ENCODE results near the gene SRPK2. TPM values are rescaled to one million over a fixed set of nuclear protein-coding genes. Genes with fewer than 3 reads are reported as not detected.
"Not testable (repeated sequence)": the region's sequence is repeated elsewhere in the genome, so short reads cannot be mapped to it uniquely, and the experiment has no call there.

Gene SRPK2
- polyA plus RNA-seq (ENCODE audit: insufficient read depth in 1 of 5, insufficient read length in 5 of 5, low replicate concordance in 1 of 5), result 10 to 100 TPM; 40.3 to 60.8 (median 58.0) TPM
- long read RNA-seq, donor 1, partial matches to known transcripts, result 29 of 34 reads
- long read RNA-seq, donor 1, other reads (novel, unspliced or antisense), result 0 of 34 reads
- long read RNA-seq, donor 2, partial matches to known transcripts, result 0 of 3 reads
- long read RNA-seq, donor 2, other reads (novel, unspliced or antisense), result 0 of 3 reads
- long read RNA-seq, donor 3, partial matches to known transcripts, result 8 of 10 reads
- long read RNA-seq, donor 3, other reads (novel, unspliced or antisense), result 0 of 10 reads
- long read RNA-seq, donor 4, partial matches to known transcripts, result 12 of 15 reads
- long read RNA-seq, donor 4, other reads (novel, unspliced or antisense), result 0 of 15 reads
- long read RNA-seq, donor 5, partial matches to known transcripts, result 34 of 37 reads
- long read RNA-seq, donor 5, other reads (novel, unspliced or antisense), result 0 of 37 reads
- long read RNA-seq, donor 6, partial matches to known transcripts, result 25 of 27 reads
- long read RNA-seq, donor 6, other reads (novel, unspliced or antisense), result 0 of 27 reads
- long read RNA-seq, donor 7, partial matches to known transcripts, result 39 of 42 reads
- long read RNA-seq, donor 7, other reads (novel, unspliced or antisense), result 0 of 42 reads
- long read RNA-seq, donor 8, partial matches to known transcripts, result 5 of 6 reads
- long read RNA-seq, donor 8, other reads (novel, unspliced or antisense), result 0 of 6 reads

DNA sequence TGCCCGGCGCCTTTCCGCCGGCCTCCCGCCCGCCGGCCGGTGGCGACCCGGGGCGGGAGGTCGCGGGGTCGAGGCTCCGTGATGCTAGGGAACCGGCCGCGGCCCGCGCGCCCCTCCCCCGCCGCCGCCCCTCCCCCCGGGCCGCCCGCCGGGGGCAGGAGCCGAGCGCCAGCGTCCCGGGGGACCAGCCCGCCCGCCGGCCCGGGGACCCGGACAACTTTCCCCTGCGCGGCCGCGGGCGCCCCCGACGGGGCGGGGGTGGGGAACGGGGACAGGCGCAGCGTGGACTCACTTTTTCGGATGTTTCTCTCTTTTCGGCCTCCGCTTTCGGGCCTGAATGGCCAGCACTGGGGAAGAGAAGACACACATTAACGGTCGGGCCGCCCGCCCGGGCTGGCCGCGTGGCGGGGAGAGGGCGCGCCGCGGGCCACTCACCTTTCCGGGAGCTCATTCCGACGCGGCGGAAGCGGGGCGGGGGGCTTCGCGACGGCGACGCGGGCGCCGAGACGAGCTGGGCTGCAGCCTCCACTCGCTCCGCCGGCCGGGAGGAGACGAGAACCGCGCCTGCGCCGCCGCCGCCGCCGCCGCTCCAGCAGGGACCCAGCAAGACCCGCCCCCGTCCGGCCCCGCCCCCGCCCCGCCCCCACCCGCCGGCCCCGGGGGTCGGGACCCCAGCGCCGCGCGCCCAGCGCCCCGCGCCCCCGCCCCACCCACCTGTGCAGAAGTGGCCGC lies at the start of gene SRPK2:
SRPK2 (minus strand) TSS at position 566 of the 732 bp plus-strand sequence.
- peak; percentile 60 to 62 for DNase-seq

DNA sequence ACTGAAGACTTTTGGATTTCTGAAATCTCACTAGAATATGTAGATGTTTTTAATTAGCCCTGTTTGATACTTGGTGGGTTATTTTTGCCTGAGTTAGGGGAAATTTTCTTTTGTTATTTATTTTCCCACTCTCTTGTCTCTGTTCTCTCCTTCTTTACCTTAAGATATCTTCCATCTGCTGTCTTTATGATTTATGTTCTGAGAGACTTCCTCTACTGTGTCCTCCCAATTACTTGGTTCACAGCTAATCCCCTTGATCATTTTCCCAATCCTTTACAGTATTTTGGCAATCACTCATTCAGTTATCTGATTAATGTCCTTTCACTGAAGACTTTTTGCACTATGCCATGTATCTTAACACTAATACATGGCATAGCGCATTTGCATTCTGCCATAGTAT lies 49.5 kb upstream of the SRPK2 start:
- DNase-seq, result no peak

DNA sequence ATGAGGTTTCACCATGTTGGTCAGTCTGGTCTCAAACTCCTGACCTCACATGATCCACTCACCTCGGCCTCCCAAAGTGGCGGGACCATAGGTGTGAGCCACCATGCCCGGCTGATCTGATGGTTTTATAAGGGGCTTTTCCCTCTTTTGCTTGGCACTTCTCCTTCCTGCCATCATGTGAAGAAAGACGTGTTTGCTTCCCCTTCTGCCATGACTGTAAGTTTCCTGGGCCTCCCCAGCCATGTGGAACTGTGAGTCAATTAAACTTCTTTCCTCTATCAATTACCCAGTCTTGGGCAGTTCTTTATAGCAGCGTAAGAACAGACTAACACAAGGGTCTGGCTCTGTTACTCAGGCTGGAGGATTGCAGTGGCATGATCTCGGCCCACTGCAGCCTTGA lies 48.6 kb upstream of the SRPK2 start:
- DNase-seq, result not testable (repeated sequence)

DNA sequence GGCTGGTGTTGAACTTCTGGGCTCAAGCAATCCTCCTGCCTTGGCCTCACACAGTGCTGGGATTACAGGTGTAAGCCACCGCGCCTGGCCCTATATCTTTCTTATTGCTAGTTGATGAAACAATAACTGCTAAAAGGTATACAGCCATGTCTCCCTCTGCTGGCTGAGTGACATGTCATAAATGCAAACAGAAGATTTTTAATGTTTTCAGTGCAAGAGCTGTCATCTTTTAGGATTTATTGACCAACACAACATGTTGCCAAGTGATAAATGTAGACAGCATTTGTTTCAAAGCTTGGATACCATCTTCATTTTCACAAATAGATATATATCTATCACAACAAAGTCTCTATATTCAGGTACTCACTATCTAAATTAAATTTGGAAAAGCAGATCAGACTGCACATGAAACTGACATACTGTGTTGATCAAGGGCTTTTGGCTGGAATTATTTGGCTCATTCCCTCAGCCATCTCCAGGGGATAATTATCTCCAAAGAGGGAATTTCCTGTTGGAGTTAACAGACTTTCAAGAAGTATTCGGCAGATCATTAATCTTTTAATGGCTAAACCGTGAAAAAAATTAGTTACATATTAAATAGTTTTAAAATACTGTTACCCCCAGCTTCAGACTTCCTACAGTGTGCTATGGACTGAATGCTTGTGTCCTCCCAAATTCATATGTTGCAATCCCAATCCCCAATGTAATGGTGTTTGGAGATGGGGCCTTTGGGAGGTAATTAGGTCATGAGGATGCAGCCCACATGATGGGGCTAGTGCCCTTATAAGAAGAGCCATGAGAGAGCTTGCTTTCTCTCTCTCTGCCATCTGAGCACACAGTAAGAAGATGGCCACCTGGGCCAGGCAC lies 41.3 kb upstream of the SRPK2 start:
- DNase-seq, result peak; percentile 38 to 59

DNA sequence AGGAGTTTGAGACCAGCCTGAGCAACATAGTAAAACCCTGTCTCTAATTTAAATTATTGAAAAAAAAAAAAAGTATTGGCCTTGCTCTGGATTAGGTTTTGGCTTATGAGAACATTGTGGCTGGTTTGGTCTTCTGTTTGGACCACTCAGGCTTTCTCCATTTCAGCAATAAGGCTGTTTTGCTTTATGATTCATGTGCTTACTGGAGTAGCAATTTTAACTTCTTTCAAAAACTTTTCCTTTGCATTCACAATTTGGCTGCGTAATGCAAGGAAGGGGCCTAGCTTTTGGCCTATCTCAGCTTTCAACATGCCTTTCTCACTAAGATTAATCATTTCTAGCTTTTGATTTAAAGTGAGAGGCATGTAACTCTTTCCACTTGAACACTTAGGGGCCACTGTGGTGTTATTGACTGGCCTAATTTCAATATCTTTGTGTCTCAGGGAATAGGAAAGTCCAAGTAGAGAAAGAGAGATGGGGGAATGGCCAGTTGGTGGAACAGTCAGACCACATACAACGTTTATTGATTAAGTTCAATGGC lies 38.0 kb upstream of the SRPK2 start:
- no peak for DNase-seq

DNA sequence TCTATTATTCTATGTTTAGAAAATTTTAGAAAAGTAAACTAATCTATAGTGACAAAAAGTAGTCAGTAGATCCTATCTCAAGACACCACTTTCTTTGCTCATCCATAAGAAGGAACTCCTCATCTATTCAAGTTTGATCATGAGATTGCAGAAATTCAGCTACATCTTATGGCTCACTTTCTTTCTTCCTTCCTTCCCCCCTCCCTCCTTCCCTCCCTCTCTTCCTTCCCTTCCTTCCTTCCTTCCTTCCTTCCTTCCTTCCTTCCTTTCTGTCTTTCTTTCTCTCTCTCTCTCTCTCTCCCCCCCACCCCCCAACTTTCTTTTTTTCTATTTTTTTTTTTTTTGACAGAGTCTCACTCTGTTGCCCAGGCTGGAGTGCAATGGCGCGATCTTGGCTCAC lies 35.3 kb upstream of the SRPK2 start:
- DNase-seq, result no peak

DNA sequence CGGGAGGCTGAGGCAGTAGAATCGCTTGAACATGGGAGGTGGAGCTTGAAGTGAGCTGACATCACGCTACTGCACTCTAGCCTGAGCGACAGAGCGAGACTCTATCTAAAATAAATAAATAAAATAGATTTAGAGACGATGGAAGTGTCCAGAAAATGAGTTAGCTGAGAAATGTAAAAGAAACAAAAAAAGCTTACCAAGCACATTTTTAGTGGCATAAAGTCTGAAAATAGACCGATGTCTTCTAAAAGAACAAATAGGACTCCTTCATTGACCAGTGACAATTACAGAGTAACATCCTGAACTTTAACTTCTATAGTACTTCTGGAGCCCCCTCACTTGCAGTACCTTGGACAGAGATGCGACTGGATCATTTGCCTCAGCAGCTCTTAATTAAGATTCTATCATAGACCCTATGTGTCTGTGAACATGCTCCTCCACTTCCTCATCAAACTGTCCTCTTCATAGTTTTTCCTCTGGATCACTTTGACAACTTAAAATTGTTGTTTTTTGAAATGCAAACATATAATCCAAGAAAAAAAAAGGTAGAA lies 25.2 kb upstream of the SRPK2 start:
- DNase-seq, result no peak

DNA sequence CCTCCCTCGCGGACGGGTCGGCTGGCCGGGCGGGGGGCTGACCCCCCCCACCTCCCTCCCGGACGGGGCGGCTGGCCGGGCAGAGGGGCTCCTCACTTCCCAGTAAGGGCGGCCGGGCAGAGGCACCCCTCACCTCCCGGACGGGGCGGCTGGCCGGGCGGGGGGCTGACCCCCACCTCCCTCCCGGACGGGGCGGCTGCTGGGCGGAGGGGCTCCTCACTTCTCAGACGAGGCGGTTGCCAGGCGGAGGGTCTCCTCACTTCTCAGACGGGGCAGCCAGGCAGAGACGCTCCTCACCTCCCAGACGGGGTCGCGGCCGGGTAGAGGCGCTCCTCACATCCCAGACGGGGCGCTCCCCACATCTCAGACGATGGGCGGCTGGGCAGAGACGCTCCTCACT lies 22.1 kb upstream of the SRPK2 start:
- not testable (repeated sequence) for DNase-seq

DNA sequence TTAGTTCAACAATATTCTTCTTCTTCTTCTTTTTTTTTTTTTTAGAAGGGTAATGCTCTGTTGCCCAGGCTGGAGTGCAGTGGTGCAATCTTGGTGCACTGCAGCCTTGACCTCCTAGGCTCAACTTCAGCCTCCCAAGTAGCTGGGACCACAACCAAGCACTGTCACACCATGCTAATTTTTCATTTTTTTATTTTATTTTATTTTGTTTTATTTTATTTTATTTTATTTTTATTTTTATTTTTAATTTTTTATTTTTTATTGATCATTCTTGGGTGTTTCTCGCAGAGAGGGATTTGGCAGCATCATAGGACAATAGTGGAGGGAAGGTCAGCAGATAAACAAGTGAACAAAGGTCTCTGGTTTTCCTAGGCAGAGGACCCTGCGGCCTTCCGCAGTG lies 21.1 kb upstream of the SRPK2 start:
- not testable (repeated sequence) for DNase-seq

DNA sequence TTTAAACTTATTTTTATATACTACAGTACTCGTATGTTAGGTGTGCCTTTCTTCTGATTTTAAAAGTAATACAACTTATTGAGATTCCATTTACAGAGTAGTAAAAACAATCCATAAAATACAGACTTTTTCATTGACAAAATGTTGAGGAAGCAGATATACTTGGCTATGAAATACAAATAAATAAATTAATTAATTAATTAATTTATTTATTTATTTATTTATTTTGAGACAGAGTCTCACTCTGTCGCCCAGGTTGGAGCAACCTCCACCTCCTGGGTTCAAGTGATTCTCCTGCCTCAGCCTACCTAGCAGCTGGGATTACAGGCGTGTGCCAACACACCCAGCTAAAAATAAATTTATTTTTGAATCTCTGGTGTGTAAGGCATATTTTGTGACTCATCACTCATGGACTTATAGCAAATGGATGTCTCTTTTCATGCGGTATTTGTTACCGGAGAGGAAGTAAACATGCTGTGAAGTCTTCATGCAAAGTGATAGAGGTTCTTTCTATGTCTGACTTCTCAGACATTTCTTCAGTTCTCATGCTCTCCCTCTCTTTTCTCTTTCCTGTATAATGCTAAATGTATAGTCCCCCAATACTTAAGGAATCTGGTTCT lies 20.2 kb upstream of the SRPK2 start:
- no peak for DNase-seq

DNA sequence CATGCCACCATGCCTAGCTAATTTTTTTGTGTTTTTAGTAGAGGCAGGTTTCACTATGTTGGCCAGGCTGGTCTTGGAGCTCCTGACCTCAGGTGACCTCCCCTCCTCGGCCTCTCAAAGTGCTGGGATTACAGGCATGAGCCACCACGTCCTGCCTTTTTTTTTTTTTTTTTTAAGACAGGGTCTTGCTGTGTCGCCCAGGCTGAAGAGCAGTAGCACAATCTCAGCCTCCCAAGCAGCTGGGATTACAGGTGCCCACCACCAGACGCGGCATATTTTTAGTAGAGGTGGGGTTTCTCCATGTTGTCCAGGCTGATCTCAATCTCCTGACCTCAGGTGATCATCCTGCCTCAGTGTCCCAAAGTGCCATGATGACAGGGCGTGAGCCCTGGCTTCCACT lies 14.4 kb upstream of the SRPK2 start:
- DNase-seq, result no peak

DNA sequence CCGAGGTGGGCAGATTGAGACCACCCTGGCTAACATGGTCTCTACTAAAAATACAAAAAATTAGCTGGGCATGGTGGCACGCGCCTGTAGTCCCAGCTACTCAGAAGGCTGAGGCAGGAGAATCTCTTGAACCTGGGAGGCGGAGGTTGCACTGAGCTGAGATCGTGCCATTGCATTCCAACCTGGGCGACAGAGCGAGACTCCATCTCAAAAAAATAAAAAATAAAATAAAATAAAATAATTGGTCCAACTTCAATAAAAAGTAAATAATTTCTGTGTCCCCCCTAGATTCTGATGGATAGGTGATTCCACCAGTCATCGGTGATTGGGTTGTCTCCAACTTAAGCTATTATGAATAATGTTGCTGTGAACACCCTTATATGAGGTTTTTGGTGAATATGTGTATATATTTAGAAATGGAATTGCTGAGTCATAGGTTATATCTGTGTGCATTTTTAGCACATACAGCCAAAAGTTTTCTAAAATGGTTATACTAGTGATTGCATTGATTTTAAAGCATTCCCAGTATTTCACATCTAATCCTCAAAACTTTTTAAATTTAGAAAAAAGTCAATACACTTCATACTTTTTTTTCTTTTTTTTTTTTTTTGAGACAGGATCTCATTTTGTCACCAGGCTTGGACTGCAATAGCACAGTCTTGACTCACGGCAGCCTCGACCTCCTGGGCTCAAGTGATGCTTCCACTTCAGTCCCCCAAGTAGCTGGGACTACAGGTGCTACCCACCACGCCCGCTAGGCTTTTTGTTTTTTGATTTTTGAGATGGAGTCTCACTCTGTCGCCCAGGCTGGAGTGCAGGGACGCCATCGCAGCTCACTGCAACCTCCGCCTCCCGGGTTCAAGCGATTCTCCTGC lies 13.7 kb upstream of the SRPK2 start:
- DNase-seq, result no peak

DNA sequence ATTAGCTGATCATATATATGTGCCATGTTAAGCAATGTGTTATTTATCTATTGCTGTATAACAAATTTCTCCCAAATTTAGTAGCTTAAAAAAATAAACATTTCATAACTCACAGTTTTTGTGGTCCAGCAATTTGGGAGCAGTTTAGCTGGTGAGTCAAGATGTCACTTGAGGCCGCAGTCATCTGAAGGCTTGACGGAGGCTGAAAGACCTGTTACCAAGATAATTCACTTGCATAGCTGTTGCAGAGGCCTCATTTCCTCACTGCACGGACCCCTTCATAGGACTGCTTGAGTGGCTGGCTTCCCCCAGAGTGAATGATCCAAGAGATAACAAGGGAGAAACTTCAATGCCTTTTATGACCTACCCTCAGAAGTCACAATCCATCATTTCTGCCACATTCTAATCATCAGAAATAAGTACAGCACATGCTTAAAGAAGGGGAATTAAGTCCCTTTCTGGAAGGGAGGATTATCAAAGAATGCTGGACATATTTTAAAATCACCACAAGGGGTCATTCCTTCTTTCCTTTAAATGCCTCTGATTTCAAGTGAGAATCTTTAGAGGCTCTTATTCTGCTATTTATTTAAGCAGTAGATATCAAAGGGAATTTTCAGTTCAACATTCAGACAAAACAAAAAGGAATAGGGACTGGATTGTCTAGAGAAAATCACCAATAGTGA lies 10.5 kb upstream of the SRPK2 start:
- peak in 1 of 2 donors; percentile 16 for DNase-seq

DNA sequence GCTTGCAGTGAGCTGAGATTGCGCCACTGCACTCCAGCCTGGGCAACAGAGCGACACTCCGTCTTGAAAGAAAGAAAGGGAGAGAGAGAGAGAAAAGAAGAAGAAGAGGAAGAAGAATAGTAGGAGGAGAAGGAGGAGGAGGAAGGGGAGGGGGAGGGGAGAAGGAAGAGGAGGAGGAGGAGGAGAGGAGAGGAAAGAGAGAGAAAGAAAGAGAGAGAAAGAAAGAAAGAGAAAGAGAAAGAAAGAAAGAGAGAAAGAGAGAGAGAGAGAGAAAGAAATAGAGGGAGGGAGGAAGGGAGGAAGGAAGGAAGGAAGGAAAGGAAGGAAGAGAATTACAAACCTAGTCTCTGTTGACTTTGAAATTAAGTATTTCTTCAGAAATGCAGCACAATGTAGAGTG lies 7.8 kb upstream of the SRPK2 start:
- no peak for DNase-seq

DNA sequence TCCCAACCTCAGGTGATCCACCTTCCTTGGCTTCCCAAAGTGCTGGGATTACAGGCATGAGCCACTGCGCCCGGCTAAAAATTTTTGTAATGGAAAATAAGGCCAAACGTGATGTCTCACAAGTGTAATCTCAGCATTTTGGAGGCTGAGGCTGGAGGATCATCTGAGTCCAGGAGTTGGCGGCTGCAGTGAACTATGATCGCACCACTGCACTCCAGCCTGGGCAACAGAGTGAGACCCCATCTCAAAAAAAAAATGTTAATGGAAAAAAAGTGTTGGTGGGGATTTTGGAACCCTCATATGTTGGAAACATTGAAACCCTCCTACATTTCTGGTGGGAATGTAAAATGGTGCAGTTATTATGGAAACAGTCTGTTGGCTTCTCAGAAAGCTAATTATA lies 2.7 kb upstream of the SRPK2 start:
- no peak for DNase-seq

DNA sequence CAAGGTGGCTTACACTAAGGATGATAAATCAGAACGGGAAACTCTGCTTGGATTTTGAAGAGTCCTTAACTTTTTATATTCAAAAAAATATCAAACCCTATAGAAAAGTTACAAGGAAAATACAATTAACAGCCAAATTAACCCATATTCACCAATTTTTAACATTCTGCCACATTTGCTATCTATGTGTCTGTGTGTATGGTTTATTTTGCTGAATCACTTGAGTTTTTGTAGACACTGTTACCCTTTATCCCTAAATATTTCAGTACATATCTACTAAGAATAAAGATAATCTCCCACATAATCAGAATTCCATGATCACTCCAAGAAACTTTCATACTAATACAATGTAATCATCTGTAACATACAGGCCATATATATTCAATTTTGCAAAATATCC lies 1.2 kb upstream of the SRPK2 start:
- no peak for DNase-seq

DNA sequence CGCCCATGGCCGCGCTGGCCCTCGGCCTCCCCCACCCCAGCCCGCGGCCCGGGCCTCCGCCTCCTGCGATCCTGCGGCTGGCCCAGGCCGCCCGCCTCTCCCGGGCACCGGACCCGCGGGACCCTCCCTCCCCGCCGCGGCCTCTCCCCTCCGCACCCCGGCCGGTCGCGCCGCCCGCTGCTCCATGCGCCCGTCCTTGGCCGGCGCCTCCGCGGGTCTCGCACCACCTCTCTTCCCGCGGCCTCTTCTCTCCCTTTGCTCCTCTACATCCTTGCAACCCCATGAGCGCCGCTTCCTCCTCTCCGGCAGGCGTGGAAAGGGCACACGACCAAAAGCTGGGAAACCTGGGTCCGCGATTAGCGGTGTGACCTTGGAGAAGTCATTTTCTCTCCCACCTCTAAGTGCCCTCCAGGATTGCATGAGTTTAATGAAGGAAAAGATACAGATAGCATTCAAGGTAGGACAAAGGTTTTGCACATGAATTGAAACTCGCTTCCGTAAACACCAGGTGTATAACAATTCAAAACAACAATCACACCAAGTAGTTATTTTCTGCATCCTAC lies 448 bp upstream of the SRPK2 start:
- DNase-seq, result peak; percentile 37 to 48
